Gastroesophageal sphincter (tissue), 4 donors: ENCODE measurements around the gene STAP1. TPM values are rescaled to one million over a fixed set of nuclear protein-coding genes. Genes with fewer than 3 reads are reported as not detected.
"Not testable (repeated sequence)": the region's sequence is repeated elsewhere in the genome, so short reads cannot be mapped to it uniquely, and the experiment has no call there.

Experiments
- ATAC-seq: fragments of 150-250 bp; one replicate; pipeline ENCODE4 v1.9.1; 2016; ENCODE audit warnings: mild to moderate bottlenecking, moderate library complexity
- H3K27ac ChIP-seq, 4 donors: fragments of 200-600 bp; sonication (generic) in 3 of 4; 1 replicate in 3 of 4; 2 replicates in 1 of 4; pipeline ENCODE4 v1.5.1; 2016 to 2019
- H3K27me3 ChIP-seq: fragments of 200-600 bp; sonication (generic); one replicate; pipeline ENCODE4 v1.5.1; 2019
- H3K36me3 ChIP-seq, 2 donors: fragments of 200-600 bp; sonication (generic); one replicate each; pipeline ENCODE4 v1.5.1; 2019; ENCODE audit warnings: control low read depth in 1 of 2
- H3K4me1 ChIP-seq, 3 donors: fragments of 200-600 bp; sonication (generic); 1 replicate in 2 of 3; 2 replicates in 1 of 3; pipeline ENCODE4 v1.5.1; 2016 to 2019; ENCODE audit warnings: control low read depth in 2 of 3
- H3K4me3 ChIP-seq, 2 donors: fragments of 200-600 bp; sonication (generic); one replicate each; pipeline ENCODE4 v1.5.1; 2019; ENCODE audit warnings: mild to moderate bottlenecking in 1 of 2, moderate library complexity in 1 of 2
- H3K9me3 ChIP-seq, 3 donors: fragments of 200-600 bp; sonication (generic); one replicate each; pipeline ENCODE4 v1.5.1; 2017 to 2019; ENCODE audit warnings: control low read depth in 2 of 3
- EP300 ChIP-seq: sonication (generic); formaldehyde crosslinking; IDR thresholded peaks from one replicate; pipeline ENCODE4 v1.6.1; 2017; ENCODE audit warnings: antibody characterized with exemption, mild to moderate bottlenecking
- POLR2A ChIP-seq, 2 donors: fragments of 450-650 bp; IDR thresholded peaks; one replicate each; pipeline ENCODE4 v1.6.1; 2017; ENCODE audit warnings: antibody characterized with exemption in 2 of 2, mild to moderate bottlenecking in 2 of 2, moderate library complexity in 1 of 2
- POLR2AphosphoS5 ChIP-seq: sonication (generic); formaldehyde crosslinking; IDR thresholded peaks from one replicate; pipeline ENCODE4 v1.6.1; 2017; ENCODE audit warnings: antibody characterized with exemption
- WGBS, 2 donors: methylation state at CpG; one replicate each; pipeline ENCODE4 v1.1.5; 2018; ENCODE audit warnings: low coverage in 1 of 2; 5-methylcytosine and 5-hydroxymethylcytosine counted together
- total RNA-seq, 4 donors: library from RNA; depleted of rRNA; stranded (reverse); fragments of >200 nt; gene quantifications; one replicate each; pipeline ENCODE4 v1.1.0, GENCODE V29; 2016
- TF ChIP-seq, protein P1 (sequence below), 4 experiments: fragments of 200-600 bp in 2 of 4; fragments of 450-650 bp in 2 of 4; sonication (generic) in 1 of 4; IDR thresholded peaks; one replicate each; pipeline ENCODE4 v1.5.1; 2017 to 2019; ENCODE audit warnings: antibody characterized with exemption in 4 of 4, mild to moderate bottlenecking in 2 of 4, moderate library complexity in 2 of 4

Gene STAP1
- total RNA-seq, 4 donors from 2014 or later = 0.54 to 2.2 (median 0.77) TPM; not detected in 1

DNA sequence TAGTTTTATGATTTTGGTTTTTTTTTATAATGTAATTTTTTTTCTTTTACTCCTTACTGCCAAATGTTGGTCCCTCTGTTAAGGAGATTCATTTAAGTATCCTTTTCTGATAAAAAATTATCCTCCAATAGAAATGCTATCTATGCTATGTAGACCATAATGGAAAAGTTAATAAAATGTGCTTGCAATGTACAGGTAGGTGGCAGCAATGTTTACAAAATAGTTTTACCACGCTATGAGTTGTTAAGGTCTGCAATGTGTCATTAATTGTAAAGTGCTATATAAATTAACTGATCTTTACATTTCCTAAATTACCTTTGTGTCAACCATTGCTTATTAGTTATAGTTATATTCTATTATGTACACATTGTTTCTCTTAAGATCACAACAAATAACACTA is 9.4 kb upstream of the STAP1 start:
- H3K27ac ChIP-seq = no peak overlapping the region
- H3K4me3 ChIP-seq = no peak overlapping the region
- H3K9me3 ChIP-seq = no peaks in the 10 kb centered on the region
- 14% methylated on average over 1 of the region's 1 CpG for WGBS, 2 donors
- peaks cover 0 to 15% (median 0%) of the 10 kb centered on the region in 3 donors for H3K4me1 ChIP-seq
- ATAC-seq = no peak
- TF ChIP-seq, protein P1, sequence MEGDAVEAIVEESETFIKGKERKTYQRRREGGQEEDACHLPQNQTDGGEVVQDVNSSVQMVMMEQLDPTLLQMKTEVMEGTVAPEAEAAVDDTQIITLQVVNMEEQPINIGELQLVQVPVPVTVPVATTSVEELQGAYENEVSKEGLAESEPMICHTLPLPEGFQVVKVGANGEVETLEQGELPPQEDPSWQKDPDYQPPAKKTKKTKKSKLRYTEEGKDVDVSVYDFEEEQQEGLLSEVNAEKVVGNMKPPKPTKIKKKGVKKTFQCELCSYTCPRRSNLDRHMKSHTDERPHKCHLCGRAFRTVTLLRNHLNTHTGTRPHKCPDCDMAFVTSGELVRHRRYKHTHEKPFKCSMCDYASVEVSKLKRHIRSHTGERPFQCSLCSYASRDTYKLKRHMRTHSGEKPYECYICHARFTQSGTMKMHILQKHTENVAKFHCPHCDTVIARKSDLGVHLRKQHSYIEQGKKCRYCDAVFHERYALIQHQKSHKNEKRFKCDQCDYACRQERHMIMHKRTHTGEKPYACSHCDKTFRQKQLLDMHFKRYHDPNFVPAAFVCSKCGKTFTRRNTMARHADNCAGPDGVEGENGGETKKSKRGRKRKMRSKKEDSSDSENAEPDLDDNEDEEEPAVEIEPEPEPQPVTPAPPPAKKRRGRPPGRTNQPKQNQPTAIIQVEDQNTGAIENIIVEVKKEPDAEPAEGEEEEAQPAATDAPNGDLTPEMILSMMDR (IDR thresholded peaks at IDR 0.05) = no peak
- no peak for TF ChIP-seq POLR2AphosphoS5
- no peak for TF ChIP-seq EP300
- TF ChIP-seq POLR2A (IDR thresholded peaks at IDR 0.05) = no peak
- no peaks in the 10 kb centered on the region for H3K27me3 ChIP-seq
- no peaks in the 10 kb centered on the region for H3K36me3 ChIP-seq

DNA sequence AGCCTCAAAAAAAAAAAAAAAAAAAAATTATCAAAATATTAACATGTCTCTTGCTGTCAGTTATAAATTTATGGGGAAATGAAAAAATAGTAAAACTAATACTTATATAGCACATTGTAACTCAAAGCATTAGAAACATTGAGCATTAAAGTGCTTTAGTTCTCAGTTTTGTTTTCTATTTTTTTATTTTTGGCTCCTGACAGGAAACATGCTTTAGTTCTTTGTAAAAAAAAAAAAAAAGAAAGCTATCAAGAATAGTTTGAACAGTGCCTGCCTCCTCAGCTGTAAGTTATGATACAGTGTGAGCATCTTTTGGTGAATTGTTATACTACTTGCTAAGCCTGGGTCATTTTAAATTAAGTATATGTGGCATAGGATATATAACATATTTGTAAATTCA is 8.1 kb upstream of the STAP1 start:
- Histone ChIP-seq H3K27ac (no peak overlapping the region), H3K36me3 (no peaks in the 10 kb centered on the region), H3K4me3 (no peak overlapping the region), H3K4me1 (peaks cover 0 to 12% (median 0%) of the 10 kb centered on the region in 3 donors), H3K27me3 (no peaks in the 10 kb centered on the region), H3K9me3 (no peaks in the 10 kb centered on the region)
- ATAC-seq = no peak
- TF ChIP-seq POLR2AphosphoS5 (no peak), POLR2A (IDR thresholded peaks at IDR 0.05) (no peak), EP300 (no peak)
- TF ChIP-seq, protein P1 (IDR thresholded peaks at IDR 0.05) = no peak

DNA sequence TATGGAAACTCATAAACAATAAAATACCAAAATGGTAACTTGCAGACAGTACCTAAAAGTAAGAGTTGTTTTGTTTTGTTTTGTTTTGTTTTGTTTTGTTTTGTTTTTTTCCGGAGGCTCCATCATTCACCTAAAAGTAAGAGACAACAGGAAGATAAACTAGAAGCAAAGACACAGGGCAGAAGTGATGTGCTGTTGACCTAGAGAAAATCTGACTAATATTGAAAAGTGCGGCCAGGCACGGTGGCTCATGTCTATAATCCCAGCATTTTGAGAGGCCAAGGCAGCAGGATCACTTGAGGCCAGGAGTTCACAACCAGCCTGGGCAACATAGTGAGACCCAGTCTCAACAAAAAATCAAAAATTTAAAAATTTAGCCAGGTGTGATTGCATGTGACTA is 7.7 kb upstream of the STAP1 start:
- H3K27ac ChIP-seq = no peak overlapping the region
- no peaks in the 10 kb centered on the region for H3K36me3 ChIP-seq
- H3K27me3 ChIP-seq = no peaks in the 10 kb centered on the region
- TF ChIP-seq, protein P1 (IDR thresholded peaks at IDR 0.05) = no peak
- TF ChIP-seq EP300 = no peak
- no peak overlapping the region for H3K4me3 ChIP-seq
- H3K9me3 ChIP-seq = no peaks in the 10 kb centered on the region
- ATAC-seq = no peak
- 87 to 100% methylated on average over 1 to 3 of the region's 3 CpGs for WGBS, 2 donors
- H3K4me1 ChIP-seq = peaks cover 0 to 11% (median 0%) of the 10 kb centered on the region in 3 donors

DNA sequence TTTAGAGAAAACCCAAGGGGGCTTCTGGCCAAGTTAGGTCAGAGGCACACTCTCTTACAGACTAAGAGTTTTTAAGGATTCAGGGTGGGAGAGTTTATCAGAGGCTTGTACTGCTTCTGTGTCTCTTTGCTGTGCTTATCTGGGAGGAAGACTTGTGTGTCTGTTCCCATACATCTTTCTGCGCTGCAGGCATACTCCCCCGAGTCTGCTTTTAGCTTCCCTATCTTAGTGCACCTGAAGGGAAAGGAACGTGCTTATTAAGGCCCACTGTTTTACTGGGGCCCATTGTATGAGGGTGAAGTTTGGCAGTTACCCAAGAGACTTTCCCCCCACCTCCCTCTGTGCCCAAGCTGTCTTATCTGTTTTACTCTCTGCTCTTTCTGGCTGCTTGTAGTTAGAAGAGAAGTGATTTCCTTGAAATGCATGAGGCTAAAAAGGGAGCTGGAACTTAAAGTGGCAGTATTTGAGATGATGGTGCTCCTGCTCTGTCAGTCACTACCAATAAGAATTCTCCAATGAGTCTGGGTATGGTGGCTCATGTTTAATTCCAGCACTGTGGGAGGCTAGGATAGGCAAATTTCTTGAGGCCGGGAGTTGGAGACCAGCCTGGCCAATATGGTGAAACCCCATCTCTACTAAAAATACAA is 6.3 kb upstream of the STAP1 start:
- H3K27ac ChIP-seq, H3K36me3 ChIP-seq, H3K27me3 ChIP-seq, H3K9me3 ChIP-seq, H3K4me3 ChIP-seq, H3K4me1 ChIP-seq, ATAC-seq: not testable (repeated sequence)
- WGBS, 2 donors = 72 to 85% methylated on average over 3 to 4 of the region's 4 CpGs

DNA sequence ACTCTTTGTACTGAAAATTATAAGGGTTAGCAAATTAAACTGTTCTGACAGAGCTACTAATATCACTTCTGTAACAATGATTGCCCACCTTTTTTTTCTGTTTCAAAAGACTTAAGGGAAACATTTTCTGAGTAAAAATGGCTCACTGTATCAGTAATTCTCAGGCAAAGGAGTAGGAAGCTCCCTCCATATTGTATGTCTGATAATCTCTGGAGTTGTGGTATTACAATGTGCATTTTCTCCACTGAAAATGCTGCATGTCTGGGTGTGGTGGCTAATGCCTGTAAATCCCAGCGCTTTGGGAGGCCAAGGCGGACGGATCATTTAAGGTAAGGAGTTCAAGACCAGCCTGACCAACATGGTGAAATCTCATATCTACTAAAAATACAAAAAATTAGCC is 4.4 kb upstream of the STAP1 start:
- Histone ChIP-seq H3K9me3 (no peaks in the 10 kb centered on the region), H3K27me3 (no peaks in the 10 kb centered on the region), H3K27ac (no peak overlapping the region), H3K4me3 (no peak overlapping the region), H3K4me1 (no peaks in the 10 kb centered on the region), H3K36me3 (no peaks in the 10 kb centered on the region)
- TF ChIP-seq EP300 (no peak), POLR2A (IDR thresholded peaks at IDR 0.05) (no peak), POLR2AphosphoS5 (no peak)
- TF ChIP-seq, protein P1 (IDR thresholded peaks at IDR 0.05) = no peak
- WGBS, 2 donors = 92 to 100% methylated on average over 2 to 3 of the region's 3 CpGs
- ATAC-seq = no peak
